K562 (cell line): Measurements from ENCODE around the gene PTPRM. TPM values are rescaled to one million over a fixed set of nuclear protein-coding genes. Genes with fewer than 3 reads are reported as not detected.

Experiments used
- ATAC-seq: fragments of 200-7000 bp; cut with Tn5 transposase; 3 replicates; pipeline ENCODE4 v1.9.1; 2020; ENCODE audit warnings: moderate library complexity
- BruUV-seq: library from RNA; stranded (reverse); fragments of 400-500 nt; replicated peaks from 2 replicates; lab custom pipeline; 2021; lab: Mats Ljungman, UMichigan
- CTCF ChIA-PET: fragments of 300-600 bp; formaldehyde crosslinking; extraction: SDS; loops from one replicate; lab custom pipeline; 2021; ENCODE audit warnings: low intra/inter-chr PET ratio; lab: Yijun Ruan, JAX
- POLR2A ChIA-PET: fragments of 300-600, 350-650 bp; sonication (Branson Sonifier 250); formaldehyde crosslinking; extraction: SDS; loops from one replicate; lab custom pipeline; 2021; ENCODE audit warnings: antibody characterized with exemption, inconsistent platforms; lab: Yijun Ruan, JAX
- DNase-seq, 4 experiments: peaks; one replicate each; pipeline versions ENCODE4 v3.0.0 to v3.0.0-alpha.2; 2011 to 2018; ENCODE audit warnings: low spot score in 3 of 4, mixed read lengths in 3 of 4; ENCODE audit errors: extremely low read depth in 1 of 4
- FAIRE-seq: peaks from 2 replicates; lab custom pipeline; 2011; peaks lifted over from hg19 to GRCh38; lab: Jason Lieb, UNC
- H2AFZ ChIP-seq: 2 replicates; pipeline ENCODE4 v1.6.0; 2011; ENCODE audit warnings: low read depth, low read length, control low read depth, inconsistent platforms
- H3K27ac ChIP-seq: fragments of 200-600 bp; 3 replicates; pipeline ENCODE4 v1.8.0; 2011; ENCODE audit warnings: low read depth, mild to moderate bottlenecking, control low read depth, inconsistent platforms, low read length, moderate library complexity, mixed read lengths; ENCODE audit errors: extremely low read depth
- H3K27me3 ChIP-seq, 2 experiments: fragments of 300-600 bp in 1 of 2; 2 replicates in 1 of 2; 3 replicates in 1 of 2; pipeline versions ENCODE4 v1.6.0 to v1.8.0; 2011; ENCODE audit warnings: inconsistent platforms in 2 of 2, low read length in 2 of 2, mild to moderate bottlenecking in 1 of 2, mixed read lengths in 1 of 2, moderate library complexity in 1 of 2; ENCODE audit not compliant: control insufficient read depth in 2 of 2, insufficient read depth in 2 of 2
- H3K36me3 ChIP-seq: fragments of 300-600 bp; 3 replicates; pipeline ENCODE4 v1.8.0; 2011; ENCODE audit warnings: mild to moderate bottlenecking, low read length, inconsistent platforms; ENCODE audit not compliant: control insufficient read depth, insufficient read depth
- H3K4me1 ChIP-seq, 2 experiments: fragments of 200-600 bp in 1 of 2; replicated peaks in 1 of 2; 2 replicates in 1 of 2; 3 replicates in 1 of 2; pipeline versions ENCODE4 v1.5.1 to v1.8.0; 2011; ENCODE audit warnings: inconsistent platforms in 2 of 2, low read length in 2 of 2, mild to moderate bottlenecking in 1 of 2, mixed read lengths in 1 of 2, moderate library complexity in 1 of 2; ENCODE audit not compliant: control insufficient read depth in 2 of 2, insufficient read depth in 2 of 2
- H3K4me2 ChIP-seq: 2 replicates; pipeline ENCODE4 v1.6.1; 2011; ENCODE audit warnings: low read length, control low read depth, inconsistent platforms, mixed read lengths; ENCODE audit not compliant: insufficient read depth
- H3K4me3 ChIP-seq: fragments of 200-600 bp; sonication (generic), shearing (Covaris generic); 2 replicates; pipeline ENCODE4 v1.5.1; 2016; ENCODE audit warnings: control low read depth, inconsistent platforms
- H3K79me2 ChIP-seq: fragments of 200-600 bp; 3 replicates; pipeline ENCODE4 v1.8.0; 2011; ENCODE audit warnings: low read length, inconsistent platforms; ENCODE audit not compliant: control insufficient read depth, insufficient read depth
- H3K9ac ChIP-seq, 2 experiments: 2 replicates each; pipeline versions ENCODE4 v1.6.0 to v1.6.1; 2011; ENCODE audit warnings: low read depth in 2 of 2, low read length in 2 of 2, control low read depth in 1 of 2, inconsistent platforms in 1 of 2, mild to moderate bottlenecking in 1 of 2, mixed read lengths in 1 of 2; ENCODE audit not compliant: insufficient read depth in 1 of 2
- H3K9me1 ChIP-seq: one replicate; pipeline ENCODE4 v1.6.0; 2011; ENCODE audit warnings: inconsistent platforms, mild to moderate bottlenecking, low read length, moderate library complexity; ENCODE audit not compliant: control insufficient read depth, insufficient read depth
- H3K9me3 ChIP-seq: replicated peaks from 2 replicates; pipeline ENCODE4 v1.5.1; 2011; ENCODE audit warnings: low read depth, low read length, inconsistent platforms; ENCODE audit not compliant: control insufficient read depth, insufficient read depth
- H4K20me1 ChIP-seq: replicated peaks from 2 replicates; pipeline ENCODE4 v1.6.1; 2011; ENCODE audit warnings: low read length, inconsistent platforms, mixed read lengths; ENCODE audit not compliant: control insufficient read depth, insufficient read depth
- BDP1 ChIP-seq: IDR thresholded peaks from 3 replicates; pipeline ENCODE4 v1.6.1; 2011; ENCODE audit not compliant: insufficient read length, insufficient read depth
- E2F6 ChIP-seq, 2 experiments: IDR thresholded peaks; 2 replicates each; pipeline ENCODE4 v1.6.1; 2011; ENCODE audit warnings: borderline replicate concordance in 1 of 2, control low read depth in 1 of 2, low read depth in 1 of 2, low read length in 1 of 2, mild to moderate bottlenecking in 1 of 2, mixed read lengths in 1 of 2, moderate library complexity in 1 of 2; ENCODE audit not compliant: insufficient read depth in 1 of 2, insufficient read length in 1 of 2, poor library complexity in 1 of 2, severe bottlenecking in 1 of 2; ENCODE audit errors: extremely low read depth in 1 of 2
- ID3 ChIP-seq, 2 experiments: fragments of 250-450 bp in 1 of 2; fragments of 450-650 bp in 1 of 2; sonication (Bioruptor Pico) in 1 of 2; IDR thresholded peaks; 2 replicates each; pipeline versions ENCODE4 v1.6.1 to v1.8.0; 2016 to 2021; ENCODE audit warnings: mild to moderate bottlenecking in 2 of 2, moderate library complexity in 2 of 2, missing compliant biosample characterization in 1 of 2, missing genetic modification characterization in 1 of 2
- WGBS: fragments of 100-300 bp; shearing (Covaris generic); methylation state at CpG from one replicate; pipeline ENCODE4 v1.1.6; 2016; ENCODE audit warnings: low coverage, mixed read lengths; ENCODE audit not compliant: insufficient coverage; ENCODE audit errors: missing lambda C conversion rate; 5-methylcytosine and 5-hydroxymethylcytosine counted together
- in situ Hi-C: fragments of 300-500 bp; cut with MboI; formaldehyde crosslinking; loops from 4 replicates; pipeline ENCODE4 v1.15.0; 2018; ENCODE audit warnings: inconsistent platforms, mixed read lengths
- intact Hi-C: fragments of 100-400 bp; cut with micrococcal nuclease; formaldehyde crosslinking; loops from 2 replicates; pipeline ENCODE4 v1.14.2; 2022
- polyA plus RNA-seq, 8 experiments: library from polyadenylated mRNA; depleted of rRNA in 4 of 8; stranded (reverse) in 5 of 8; unstranded in 3 of 8; fragments of >200 nt; fragmentation: Nextera tagmentation in 2 of 8; fragmentation: Illumina TruSeq in 1 of 8; extraction: Ambion mirVana in 2 of 8; extraction: Trizol in 1 of 8; gene quantifications; 2 replicates each; pipeline versions ENCODE4 v1.2.1 to v1.2.3, GENCODE V29; 2011 to 2014; ENCODE audit warnings: inconsistent platforms in 1 of 8, missing spikeins in 1 of 8
- total RNA-seq, 7 experiments: library from RNA; depleted of rRNA in 6 of 7; stranded (reverse); fragments of >200 nt in 6 of 7; fragmentation: Illumina TruSeq in 2 of 7; extraction: Trizol in 2 of 7; gene quantifications; 2 replicates each; pipeline versions ENCODE4 v1.2.1 to v1.2.3, GENCODE V29; 2011 to 2021; ENCODE audit warnings: low replicate concordance in 1 of 7

PTPRM gene
- total and polyA plus RNA-seq, 9 of the 15 experiments (the other 6 are each of a cell fraction or from before 2014, with no cell fraction given): 0.03 to 0.16 (median 0.08) TPM; not detected in 3

GRCh38 chr18:8257851-8258434, 690.8 kb downstream of the PTPRM start (continued):
- no peak for TF ChIP-seq BDP1

- no peak overlapping the region for H2AFZ ChIP-seq
- H3K9me3 ChIP-seq: no peaks in the 10 kb centered on the region
- H3K9me1 ChIP-seq: no peaks in the 10 kb centered on the region
- no peaks in the 10 kb centered on the region for H3K36me3 ChIP-seq
- BruUV-seq: no TSS peak
- intact Hi-C loops (no loop called here), in situ Hi-C loops (no loop called here)
- H3K9ac ChIP-seq: no peak overlapping the region
- ATAC-seq: no peak
- TF ChIP-seq E2F6 (IDR thresholded peaks at IDR 0.05; ENCODE audit: borderline replicate concordance in 1 of 2, extremely low read depth in 1 of 2, insufficient read depth in 1 of 2, insufficient read length in 1 of 2, low read depth in 1 of 2, low read length in 1 of 2, poor library complexity in 1 of 2, severe bottlenecking in 1 of 2) (no peak), ID3 (CRISPR knock-in tag; IDR thresholded peaks at IDR 0.05) (no peak), ID3 (tag; IDR thresholded peaks at IDR 0.05) (no peak)
- ChIA-PET CTCF (no interaction called here), POLR2A (no interaction called here)
- no peak overlapping the region for H3K4me2 ChIP-seq
- 0% methylated on average over 1 of the region's 1 CpG for WGBS
- H3K27ac ChIP-seq: no peak overlapping the region
- no peaks in the 10 kb centered on the region for H3K4me1 ChIP-seq
- FAIRE-seq: no peak
- DNase-seq: no peak
- no peaks in the 10 kb centered on the region for H3K79me2 ChIP-seq
- no peaks in the 10 kb centered on the region for H4K20me1 ChIP-seq
- no peak overlapping the region for H3K4me3 ChIP-seq
- H3K27me3 ChIP-seq: peaks cover 11 to 21% of the 10 kb centered on the region in 2 experiments; a peak in 4 of 5 replicates
Measured at GRCh38 chr18:8260319-8260718, 693.2 kb downstream of the PTPRM start.
